Measurements from ENCODE around the gene UBA5.

UBA5 gene

DNA sequence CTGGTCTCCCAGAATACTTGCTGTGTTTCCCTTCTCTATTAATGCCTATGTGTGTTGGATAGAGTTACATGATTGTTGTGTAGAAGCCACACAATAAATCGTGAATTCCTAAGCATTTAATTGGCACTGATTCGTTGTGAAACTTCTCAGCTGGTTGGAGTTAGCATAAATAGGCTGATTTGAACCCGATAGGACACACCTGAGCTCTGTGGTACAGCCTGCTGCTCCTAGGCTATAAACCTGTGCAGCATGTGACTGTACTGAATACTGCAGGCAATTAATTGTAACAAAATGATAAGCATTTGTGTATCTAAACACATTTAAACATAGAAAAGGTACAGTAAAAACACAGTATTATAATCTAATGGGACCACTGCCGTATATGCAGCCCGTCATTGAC, 5.4 kb upstream of the UBA5 start:
- no peak for DNase-seq

DNA sequence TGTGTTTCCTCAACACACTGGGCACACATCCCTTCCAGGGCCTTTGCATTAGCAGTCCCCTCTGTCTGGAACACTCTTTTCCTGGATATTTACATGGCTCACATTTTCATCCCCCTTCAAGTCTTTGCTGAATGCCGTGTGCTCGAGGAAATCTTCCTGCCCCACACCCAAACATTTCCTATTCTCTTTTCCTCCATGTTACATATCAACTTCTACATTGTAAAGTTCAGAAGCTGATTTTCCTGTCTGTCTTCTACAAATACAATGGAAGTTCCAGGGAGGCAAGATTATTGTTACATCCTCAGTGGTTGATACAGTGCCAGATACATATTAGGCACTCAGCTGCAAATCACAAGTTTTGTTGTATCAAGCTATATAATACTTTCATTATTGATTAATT, 4.7 kb upstream of the UBA5 start:
- no peak for DNase-seq

DNA sequence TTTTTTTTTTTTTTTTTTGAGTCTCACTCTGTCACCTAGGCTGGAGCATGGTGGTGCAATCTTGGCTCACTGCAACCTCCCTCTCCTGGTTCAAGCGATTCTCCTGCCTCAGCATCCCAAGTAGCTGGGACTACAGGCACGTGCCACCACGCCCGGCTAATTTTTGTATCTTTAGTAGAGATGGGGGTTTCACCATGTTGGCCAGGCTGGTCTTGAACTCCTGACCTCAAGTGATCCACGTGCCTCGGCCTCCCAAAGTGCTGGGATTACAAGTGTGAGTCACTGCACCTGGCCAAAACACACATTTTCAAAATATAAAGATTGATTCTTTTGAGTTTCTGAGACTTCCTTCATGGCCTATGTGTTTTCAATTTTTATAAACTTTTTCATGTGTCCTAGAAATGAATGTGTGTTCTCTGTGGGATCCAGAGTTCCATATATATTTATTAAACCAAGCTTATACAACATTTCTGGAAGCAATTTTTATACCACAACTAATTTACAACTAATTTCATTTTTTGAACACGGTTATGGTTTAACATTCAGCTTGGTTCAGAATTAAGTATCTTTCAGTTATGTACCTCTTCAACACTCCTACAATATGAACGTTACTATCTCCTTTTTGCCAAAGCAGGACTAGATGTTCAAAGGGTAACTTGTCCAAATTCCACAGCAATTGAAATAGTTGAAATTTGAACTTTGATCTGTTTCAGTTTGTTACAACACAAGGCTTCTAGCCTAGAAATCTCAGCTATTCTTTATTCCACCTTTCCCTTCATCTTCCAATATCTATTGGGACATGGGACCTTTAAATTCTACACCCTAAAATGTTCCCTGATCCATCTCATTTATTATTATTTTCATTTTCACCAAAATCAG, 2.0 kb upstream of the UBA5 start:
- DNase-seq: no peak

DNA sequence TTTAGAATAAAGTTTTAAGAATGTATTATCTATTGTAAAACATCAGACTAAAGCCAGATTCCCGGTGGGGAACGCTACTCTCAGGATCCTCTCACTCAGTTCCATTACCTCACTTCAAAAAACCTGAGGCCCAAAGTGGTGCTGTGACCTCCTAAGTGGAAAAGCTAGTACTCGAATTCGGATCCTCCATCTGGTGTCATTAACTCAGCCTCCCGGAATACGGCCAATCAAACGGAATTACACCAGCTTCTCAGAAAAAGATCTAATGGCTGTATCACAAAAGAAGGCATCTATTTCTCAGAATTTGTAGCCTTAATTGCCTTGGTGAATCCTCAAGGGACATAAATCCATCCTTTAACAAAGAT, 1.1 kb upstream of the UBA5 start:
- peak; percentile 33 for DNase-seq

DNA sequence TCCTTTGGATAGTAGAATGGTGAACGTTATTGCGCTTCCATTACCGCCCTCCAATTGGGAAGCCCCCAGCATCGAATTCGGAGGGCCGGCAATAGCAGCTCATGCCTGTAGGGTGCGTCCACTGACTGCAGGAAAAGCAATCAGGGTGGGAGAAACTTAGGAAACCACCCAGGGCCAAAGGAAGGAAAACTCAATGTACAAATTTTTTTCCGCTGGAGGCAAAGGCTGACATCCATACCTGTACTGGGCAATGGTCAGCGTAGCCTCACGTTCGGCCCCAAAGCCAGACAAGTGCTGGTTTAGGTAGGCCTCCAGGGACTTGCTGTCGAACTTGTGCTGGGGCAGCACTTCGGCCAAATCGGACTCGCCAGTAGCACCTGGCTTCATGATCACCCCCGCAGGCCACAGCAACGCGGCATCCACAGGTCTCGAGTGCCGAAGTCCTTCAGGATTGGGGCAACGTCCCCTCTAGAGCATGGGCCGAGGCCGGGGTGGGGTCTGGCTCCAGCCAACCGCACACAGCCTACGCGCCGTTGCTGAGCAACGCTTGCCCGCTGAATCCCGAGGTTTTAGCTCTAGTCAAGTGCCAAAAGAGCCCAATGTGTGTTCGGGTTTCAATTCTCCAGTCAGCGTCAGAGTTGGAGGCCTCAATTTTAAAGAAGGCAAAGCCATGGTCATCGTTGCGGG, 621 bp upstream of the UBA5 start, which contains the start of gene ACAD11:
Gene ACAD11, minus strand, starts transcription at position 445 of the 687 bp plus-strand sequence. Its CDS starts 58 bp downstream, at position 387.
- peak; percentile 85 for DNase-seq

DNA sequence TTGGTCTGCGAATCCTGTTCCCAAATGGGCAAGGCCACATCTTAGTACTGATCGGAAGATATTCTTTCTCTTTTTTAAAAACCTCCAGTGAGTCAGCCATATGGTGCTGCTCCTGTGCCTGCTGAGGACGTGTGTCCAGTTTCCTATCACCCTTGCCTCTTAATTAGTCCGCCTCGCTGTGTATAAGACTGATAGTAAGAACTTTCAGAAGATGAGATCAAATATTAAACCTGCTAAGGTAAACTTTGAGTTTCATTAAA, 612 bp downstream of the UBA5 start:
- no peak for DNase-seq

DNA sequence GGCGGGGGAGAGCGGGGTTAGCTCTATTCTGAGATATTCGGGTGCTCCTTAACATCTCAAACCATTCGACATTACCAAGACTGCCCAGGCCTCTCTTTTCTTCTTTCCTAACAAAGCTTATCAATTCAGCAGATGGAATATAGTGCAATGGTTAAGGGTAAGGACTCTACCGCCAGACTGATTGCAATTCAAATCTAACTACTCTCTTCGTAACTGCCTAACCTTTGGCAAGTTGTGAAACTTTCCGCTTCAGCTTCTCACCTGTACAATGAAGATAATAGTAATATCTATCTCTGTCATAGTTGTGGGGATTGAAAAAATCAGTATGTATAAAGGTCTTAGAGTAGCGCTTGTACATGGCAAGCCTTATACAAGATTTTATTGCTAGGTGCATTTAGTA, 972 bp downstream of the UBA5 start:
- DNase-seq: no peak

DNA sequence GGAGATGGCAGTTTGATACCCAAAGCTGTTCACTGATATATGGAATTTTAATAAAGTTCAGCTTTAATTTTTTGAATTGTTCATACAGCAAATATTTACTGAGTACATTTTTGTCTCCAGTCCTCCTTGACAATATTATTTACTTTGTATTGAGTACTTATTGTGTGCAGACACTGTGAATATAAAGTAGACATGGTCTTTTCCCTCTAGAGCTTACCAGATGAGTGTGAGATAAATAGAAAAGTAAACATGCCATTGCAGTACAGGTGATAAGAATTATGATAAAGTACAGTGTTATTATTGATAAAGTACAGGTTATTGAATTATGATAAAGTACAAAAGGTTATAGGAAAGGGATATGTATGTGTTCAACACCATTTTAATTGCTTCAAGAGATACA, 2.1 kb downstream of the UBA5 start:
- peak; percentile 18 for DNase-seq

DNA sequence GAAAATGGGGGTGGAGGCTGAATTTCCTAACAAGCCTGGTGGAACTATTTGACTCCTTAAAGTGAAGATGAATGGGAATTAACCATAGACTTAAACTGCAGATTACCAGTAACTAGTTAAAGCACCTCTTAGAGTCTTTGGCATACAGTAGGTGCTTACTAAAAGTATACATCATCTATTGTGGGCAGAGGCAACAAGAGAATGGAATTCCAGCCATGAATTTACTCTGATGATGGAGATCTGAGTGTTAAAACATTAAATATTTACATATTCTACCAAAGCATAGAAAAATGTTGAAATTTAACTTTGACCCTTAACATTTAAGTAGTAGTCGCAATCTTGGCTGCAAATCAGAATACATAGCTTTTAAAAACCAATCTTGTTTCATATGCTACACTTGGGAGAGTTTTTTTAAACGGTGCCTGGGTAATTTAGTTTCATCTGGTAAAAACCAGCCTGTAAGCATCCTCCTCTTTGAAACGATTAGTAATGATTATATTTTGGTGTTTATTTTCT, 5.2 kb downstream of the UBA5 start:
- no peak for DNase-seq

DNA sequence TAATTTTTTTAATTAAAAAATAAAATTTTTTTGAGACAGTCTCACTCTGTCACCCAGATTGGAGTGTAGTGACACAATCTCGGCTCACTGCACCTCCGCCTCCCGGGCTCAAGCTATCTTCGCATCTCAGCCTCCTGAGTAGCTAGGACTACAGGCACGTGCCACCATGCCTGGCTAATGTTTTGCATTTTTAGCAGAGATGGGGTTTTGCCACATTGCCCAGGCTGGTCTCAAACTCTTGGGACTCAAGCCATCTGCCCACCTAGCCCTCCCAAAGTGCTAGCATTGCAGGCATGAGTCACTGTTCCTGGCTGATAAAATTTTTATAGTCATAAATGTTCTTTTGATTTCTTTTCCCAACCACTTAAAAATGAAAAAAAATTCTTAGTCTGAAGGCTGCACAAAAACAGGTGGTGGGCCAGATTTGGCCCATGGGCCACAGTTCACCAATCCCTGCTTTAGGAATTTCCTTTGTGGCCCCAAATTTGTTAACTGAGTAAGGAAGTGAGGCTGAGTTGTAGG, 9.2 kb downstream of the UBA5 start:
- DNase-seq: no peak

DNA sequence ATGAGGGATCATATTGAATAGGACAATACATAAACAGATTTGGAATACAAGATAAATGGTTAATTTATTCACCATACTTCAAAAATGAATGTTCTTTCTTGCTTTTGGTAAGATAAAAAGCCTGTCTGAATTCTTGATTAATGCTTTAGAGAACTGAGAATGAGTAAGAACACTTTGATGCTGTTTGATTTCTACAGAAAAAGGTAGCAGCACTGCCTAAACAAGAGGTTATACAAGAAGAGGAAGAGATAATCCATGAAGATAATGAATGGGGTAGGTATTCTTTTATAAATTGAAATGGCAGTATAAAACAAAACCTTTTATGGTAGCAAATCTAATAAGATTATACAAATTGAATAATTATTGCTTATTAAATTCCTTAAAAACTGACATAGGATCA, 15.3 kb downstream of the UBA5 start:
- DNase-seq: no peak

DNA sequence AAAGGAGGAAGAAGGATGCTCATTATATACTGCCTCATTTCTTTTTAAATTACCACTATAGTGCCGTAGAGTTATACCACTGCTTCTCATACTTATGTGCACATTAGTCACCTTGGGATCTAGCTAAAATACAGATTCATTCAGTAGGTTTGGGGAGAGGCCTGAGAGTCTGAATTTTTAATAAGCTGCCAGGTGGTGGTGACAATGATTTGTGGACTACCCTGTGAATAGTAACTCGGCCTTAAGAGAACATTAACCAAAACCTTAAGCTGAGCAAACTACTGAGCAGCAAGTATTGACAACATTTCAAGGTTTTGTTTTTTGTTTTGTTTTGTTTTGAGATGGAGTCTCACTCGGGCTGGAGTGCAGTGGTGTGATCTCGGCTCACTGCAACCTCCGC, 19.8 kb downstream of the UBA5 start:
- DNase-seq: no peak

DNA sequence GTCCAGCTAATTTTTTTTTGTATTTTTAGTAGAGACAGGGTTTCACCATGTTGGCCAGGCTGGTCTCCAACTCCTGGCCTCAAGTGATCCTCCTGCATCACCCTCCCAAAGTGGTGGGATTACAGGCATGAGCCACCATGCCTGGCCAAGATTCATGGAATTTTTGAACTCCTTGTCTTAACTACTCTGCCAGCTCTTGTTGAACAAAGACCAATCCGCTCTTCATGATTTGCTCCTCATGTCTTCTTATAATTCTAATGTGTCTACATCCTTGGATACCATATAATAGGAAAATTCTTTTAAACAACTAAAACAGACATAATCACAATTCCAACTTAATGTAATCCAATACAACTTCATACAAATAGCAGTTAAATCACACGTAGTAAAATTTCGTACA, 21.3 kb downstream of the UBA5 start:
- DNase-seq: no peak

DNA sequence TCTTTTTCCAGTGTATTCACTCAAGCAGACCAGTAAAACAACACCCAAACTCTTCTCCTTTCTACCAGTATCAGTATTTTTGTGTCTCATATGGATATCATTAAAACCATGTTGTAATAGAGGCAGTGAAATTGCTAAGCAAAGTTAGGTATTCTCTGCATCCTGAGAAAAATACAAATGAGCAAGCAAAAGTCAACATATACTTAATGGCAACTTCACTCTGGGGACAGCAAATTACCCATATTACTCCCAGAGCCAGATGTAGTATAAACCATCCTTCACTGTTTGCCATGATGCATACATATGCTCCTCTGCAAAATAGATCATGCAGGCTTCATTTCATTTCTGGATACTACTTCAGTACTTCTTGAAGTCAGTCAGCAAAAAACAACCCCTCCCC, 22.1 kb downstream of the UBA5 start:
- no peak for DNase-seq

DNA sequence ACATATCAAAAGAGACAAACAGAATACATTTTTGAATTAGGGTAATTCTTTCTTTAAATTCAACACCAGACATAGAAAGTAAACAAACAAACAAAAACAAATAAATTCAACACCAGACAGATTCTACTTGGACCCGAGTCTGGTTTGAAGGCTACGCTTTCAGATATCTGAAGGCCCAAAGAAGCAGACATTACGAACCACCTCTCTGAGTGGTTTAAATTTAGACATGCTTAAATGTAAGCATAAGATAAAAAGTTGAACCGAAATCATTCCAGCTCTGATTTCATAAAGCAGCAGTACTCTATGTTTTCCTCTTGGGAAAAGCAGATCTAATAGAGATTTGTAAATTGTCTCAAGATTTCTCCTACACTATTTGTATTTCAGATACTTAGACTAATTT, 29.9 kb downstream of the UBA5 start:
- no peak for DNase-seq

DNA sequence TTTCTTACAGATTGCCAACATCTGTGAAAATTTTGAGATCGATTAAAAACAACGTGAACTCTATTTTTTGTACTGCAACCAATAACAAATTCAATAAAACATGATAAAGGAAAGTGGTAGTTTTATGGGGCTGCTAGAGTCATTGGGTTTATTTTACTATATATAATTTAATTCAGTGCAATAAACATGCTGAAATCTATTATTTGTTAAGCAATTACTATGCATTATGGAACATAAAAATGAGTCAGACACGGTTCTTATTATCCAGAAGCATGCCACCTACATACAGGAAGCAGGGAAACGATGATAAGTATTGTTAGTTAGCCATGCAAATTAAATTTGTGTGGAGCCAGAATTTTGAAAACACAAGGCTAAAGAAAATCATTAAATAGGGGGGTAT, 34.9 kb downstream of the UBA5 start:
- no peak for DNase-seq

DNA sequence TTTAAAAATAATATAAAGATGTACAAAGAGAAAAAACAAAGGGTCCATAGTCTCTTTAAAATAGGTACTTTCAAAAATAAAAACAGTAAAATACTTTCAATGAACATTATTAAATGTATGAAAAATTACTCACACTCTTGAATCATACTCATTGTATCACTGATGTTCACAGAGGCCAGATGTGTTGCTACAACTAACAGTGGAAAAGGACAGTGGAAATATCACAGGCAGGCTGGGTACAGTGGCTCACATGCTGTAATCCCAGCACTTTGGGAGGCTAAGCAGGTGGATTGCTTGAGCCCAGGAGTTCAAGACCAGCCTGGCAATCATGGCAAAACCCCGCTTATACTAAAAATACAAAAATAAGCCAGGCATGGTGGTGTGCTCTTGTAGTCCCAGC, 35.3 kb downstream of the UBA5 start:
- no peak for DNase-seq

DNA sequence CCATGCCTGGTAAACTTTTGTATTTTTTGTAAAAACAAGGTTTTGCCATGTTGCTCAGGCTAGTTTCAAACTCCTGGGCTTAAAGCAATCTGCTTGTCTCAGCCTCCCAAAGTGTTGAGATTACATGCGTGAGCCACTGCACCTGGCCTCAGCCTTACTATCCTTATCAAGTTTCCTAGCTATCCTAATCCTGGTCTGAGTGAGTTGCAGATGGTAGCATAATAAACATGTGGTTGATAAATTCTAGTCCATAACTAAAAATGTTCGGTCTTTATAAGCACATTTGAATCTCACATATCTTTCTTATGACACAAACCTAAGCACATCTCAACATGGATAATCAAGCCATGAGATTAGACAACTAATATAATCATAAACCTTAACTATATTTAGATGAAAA, 43.6 kb downstream of the UBA5 start:
- no peak for DNase-seq

DNA sequence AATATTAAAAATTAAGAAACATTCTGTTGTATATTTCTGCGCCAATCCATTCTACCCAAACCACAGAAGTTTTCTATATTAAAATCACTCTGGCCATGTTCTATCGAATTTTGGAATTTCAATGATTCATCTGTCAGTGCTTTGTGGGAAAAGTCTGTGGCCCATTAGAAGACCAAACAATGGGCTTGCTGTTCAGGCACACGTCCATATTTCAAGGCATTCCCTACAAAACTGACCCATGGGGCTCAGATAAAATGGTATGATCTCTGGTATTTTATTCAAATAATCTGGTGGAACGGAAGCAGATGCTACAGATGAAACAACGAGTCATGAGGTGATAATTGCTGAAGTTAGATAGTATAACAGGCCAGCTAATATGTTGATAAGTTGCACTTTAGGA, 49.6 kb downstream of the UBA5 start:
- DNase-seq: no peak

DNA sequence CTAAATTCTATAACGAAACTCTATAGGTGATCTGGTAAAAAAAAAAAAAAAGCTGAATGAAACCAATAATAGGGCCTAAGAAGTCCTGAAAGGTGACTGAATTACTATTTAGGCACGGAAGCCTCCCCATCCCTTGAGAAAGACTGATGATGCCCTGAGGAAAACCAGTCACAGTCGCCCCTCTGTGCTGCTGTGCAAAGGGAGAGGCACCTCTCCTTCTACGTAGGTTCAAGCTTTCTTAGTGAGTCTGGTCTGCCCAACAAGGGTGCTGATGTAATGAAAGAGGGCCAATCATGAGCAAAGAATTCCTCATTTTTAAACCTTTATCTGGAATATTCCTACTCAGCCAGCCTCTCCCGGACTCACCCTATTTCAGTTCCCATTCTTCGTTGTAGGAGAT, 50.2 kb downstream of the UBA5 start:
- no peak for DNase-seq

DNA sequence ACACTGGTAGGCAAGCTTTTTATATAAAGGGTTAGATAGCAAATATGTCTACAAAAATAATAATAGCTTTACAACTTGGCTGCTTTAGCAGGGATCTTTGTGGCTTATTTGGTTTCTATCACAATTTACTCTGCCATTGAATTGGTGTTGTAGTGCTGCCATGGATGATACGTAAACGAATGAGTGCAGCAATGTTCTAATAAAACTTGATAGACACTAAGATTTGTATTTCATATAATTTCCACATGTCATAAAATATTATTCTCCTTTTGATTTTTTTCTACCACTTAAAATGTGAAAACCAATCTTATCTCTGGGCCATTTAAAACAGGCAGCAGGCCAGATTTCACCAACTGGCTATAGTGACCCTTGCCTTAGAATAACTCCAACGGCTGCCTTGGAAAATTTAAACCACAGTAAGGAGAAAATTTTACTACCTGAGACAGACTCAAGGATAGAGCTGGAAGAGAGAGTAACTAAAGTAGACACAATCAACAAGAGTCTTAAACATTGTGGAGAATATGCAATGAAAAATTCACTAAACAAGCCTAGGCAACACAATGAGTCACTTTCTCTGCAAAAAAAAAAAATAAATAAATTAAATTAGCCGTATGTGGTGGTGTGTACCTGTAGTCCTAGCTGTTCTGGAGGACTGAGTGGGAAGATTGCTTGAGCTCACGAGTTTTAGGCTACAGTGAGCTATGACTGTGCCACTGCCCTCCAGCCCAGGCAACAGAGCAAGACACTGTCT, 54.0 kb downstream of the UBA5 start:
- no peak for DNase-seq

DNA sequence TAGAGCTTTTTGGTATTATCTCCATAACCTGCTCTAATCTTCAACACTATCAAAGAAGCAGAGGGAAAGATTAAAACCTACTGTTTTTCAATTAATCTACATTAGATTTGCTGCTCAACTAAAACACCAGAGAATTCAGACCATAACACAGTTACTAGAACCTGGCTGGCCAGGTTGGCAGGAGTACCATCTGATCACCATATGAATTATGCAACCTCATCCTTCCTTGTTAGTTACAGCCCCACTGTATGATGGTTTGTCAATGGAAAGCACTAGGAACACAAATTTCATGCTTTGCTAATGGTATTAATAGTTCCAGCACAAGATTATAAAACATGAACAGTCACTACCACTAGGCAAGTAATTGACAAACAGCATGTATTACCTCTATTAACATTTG, 56.2 kb downstream of the UBA5 start:
- no peak for DNase-seq

DNA sequence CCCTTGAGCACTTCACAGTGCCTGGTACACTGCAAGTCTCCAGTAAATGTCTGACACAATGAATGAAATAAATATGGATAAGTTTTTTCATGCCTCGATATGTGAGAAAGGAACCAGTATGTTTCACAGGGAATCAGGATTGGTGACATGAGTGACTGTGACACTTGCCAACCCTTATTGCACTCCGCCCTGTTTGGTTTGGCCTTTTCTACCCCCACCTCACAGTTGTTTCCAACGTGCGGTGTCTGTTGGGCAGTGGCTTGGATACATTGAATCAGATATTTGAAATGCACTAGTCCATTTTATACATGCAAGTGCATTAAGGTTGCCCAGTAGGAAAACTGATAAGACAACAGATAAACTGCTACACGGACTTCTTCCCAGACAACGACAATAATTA, 60.1 kb downstream of the UBA5 start:
- DNase-seq: no peak

Measured in NCI-H146 (cell line).